Measurements from ENCODE around the gene GTF2E1.
A peak's percentile ranks its signal among the peaks of the same experiment; 100 is the strongest.

The GTF2E1 gene

DNA sequence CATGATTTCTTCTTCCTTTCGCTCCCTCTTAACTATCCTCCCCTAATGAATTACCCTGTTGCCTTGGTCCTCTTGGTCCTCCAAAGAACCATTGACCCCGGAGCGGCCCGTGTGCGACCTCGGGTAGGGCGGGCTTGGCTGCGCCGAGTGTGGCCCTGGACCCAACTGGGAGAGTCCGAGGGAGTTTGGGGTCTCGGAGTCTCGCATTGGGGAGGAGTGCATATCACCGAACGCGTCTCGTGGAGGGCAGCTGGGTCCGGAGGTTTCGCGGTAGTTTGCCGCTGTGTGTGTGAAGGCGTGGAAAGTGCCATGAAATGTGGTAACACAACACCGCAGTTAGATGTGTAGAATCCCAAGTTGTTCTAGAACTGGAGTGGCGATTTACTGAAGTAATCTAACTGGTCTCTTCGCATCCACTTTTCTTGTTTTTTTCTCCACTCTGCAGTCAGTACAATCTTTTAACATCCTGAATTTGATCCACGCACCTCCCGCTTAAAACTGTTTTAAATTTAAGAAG lies 363 bp downstream of the GTF2E1 start:
- peaks cover 3% of the 10 kb centered on the region for H3K4me1 ChIP-seq (ENCODE audit: insufficient read depth, insufficient read length)
- peak overlapping the region; percentile 97 for H3K9ac ChIP-seq (ENCODE audit: insufficient read length, low read depth)
- peaks cover 19% of the 10 kb centered on the region; the same call in 1 of the 2 replicates for H3K9me3 ChIP-seq (ENCODE audit: insufficient read depth, low read length)
- no peak for DNase-seq (ENCODE audit: low read depth, low spot score)
- TF ChIP-seq YY1 (IDR thresholded peaks at IDR 0.05; ENCODE audit: insufficient read depth, insufficient read length) (no peak), SUZ12 (IDR thresholded peaks at IDR 0.05; ENCODE audit: extremely low read depth, insufficient read depth, insufficient read length) (no peak), ZNF274 (IDR thresholded peaks at IDR 0.05; ENCODE audit: low read depth, low read length) (no peak)
- H3K36me3 ChIP-seq (ENCODE audit: insufficient read depth, insufficient read length, low read length) = peaks cover 20% of the 10 kb centered on the region
- no peaks in the 10 kb centered on the region for H3K27me3 ChIP-seq (ENCODE audit: insufficient read depth, insufficient read length)
- H3K4me3 ChIP-seq (ENCODE audit: insufficient read length, low read depth) = peak overlapping the region; percentile 85

DNA sequence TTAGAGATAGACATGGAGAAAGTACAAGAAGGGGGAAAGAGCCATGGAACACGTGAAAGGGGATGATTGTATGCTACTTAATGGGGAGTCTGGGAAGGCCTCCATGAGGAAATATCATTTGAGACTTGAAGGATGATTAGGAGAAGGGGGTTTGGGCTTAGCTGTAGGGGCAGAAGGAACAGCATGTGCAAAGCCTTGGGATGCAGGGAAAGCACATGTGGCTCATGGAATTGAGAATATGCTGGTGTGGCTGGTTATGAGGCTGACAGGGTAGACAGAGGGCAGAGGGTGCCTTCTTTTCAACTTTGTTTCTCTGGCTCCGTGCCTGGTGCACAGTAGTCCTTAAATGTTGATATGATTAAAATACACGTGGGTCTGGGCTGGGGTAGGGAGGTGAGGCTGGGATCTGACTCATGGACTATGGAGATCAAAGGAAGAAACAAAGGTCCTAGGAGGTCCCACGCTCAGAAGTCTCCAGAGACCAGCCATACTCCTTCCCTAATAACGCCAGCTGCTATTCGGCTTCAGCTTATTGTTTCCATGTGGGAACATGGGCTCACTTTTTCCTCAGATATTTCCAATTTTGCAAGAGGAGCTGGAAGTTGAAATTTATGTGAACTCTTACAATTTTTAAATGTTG lies 1.1 kb downstream of the GTF2E1 start:
- Histone ChIP-seq H3K4me1 (ENCODE audit: insufficient read depth, insufficient read length) (peaks cover 3% of the 10 kb centered on the region), H3K27me3 (ENCODE audit: insufficient read depth, insufficient read length) (no peaks in the 10 kb centered on the region), H3K4me3 (ENCODE audit: insufficient read length, low read depth) (peak overlapping the region; percentile 85), H3K9me3 (ENCODE audit: insufficient read depth, low read length) (peaks cover 11% of the 10 kb centered on the region; the same call in 1 of the 2 replicates), H3K36me3 (ENCODE audit: insufficient read depth, insufficient read length, low read length) (peaks cover 15% of the 10 kb centered on the region), H3K9ac (ENCODE audit: insufficient read length, low read depth) (peak overlapping the region; percentile 97)
- DNase-seq (ENCODE audit: low read depth, low spot score) = no peak
- TF ChIP-seq ZNF274 (IDR thresholded peaks at IDR 0.05; ENCODE audit: low read depth, low read length) (no peak), YY1 (IDR thresholded peaks at IDR 0.05; ENCODE audit: insufficient read depth, insufficient read length) (no peak), SUZ12 (IDR thresholded peaks at IDR 0.05; ENCODE audit: extremely low read depth, insufficient read depth, insufficient read length) (no peak)

DNA sequence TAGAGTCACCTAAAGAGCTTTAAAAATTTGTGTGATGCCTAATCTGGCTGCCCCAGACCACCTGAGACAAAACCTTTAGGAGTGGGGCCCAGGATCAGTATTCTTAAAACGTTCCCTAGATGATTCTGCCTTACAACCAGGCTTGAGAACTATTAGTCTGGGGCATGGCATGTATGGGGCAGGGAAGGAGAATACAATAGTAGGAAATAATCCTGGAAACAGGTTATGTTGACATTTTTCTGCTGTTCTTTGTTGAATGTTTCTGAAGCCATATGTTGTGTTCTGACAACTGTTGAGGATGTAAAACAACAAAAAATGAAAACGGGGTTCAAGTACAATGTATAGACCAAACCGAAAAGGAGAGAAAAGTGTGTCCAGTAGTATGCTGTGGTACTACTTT lies 2.9 kb downstream of the GTF2E1 start:
- Histone ChIP-seq H3K4me3 (ENCODE audit: insufficient read length, low read depth) (no peak overlapping the region), H3K9me3 (ENCODE audit: insufficient read depth, low read length) (peaks cover 7% of the 10 kb centered on the region; the same call in 1 of the 2 replicates), H3K36me3 (ENCODE audit: insufficient read depth, insufficient read length, low read length) (peaks cover 18% of the 10 kb centered on the region), H3K27me3 (ENCODE audit: insufficient read depth, insufficient read length) (no peaks in the 10 kb centered on the region), H3K9ac (ENCODE audit: insufficient read length, low read depth) (no peak overlapping the region), H3K4me1 (ENCODE audit: insufficient read depth, insufficient read length) (peaks cover 3% of the 10 kb centered on the region)
- no peak for DNase-seq (ENCODE audit: low read depth, low spot score)
- no peak for TF ChIP-seq ZNF274 (IDR thresholded peaks at IDR 0.05; ENCODE audit: low read depth, low read length)
- no peak for TF ChIP-seq SUZ12 (IDR thresholded peaks at IDR 0.05; ENCODE audit: extremely low read depth, insufficient read depth, insufficient read length)
- no peak for TF ChIP-seq YY1 (IDR thresholded peaks at IDR 0.05; ENCODE audit: insufficient read depth, insufficient read length)

DNA sequence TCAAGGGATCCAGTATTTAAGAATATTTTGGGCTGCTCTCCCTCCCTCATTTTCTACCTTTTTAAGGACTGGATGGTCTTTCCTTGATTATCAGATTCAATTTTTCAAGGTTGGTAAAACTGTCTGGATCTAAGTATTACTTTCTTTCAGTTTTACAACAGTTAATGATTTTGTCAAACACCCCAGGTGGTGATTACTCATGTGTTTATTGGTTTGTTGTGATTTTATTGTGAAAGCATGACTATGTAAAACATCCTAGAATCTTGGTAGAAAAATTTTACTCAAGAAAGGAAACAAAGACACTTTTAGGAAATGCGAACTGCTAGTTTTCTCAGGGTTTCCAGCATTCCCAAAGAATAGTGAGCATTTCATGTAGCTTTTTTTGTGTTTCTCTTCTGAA lies 7.3 kb downstream of the GTF2E1 start:
- Histone ChIP-seq H3K4me3 (ENCODE audit: insufficient read length, low read depth) (no peak overlapping the region), H3K9ac (ENCODE audit: insufficient read length, low read depth) (no peak overlapping the region), H3K36me3 (ENCODE audit: insufficient read depth, insufficient read length, low read length) (peaks cover 44% of the 10 kb centered on the region), H3K4me1 (ENCODE audit: insufficient read depth, insufficient read length) (no peaks in the 10 kb centered on the region), H3K27me3 (ENCODE audit: insufficient read depth, insufficient read length) (no peaks in the 10 kb centered on the region), H3K9me3 (ENCODE audit: insufficient read depth, low read length) (peaks cover 7% of the 10 kb centered on the region; the same call in 1 of the 2 replicates)
- no peak for TF ChIP-seq SUZ12 (IDR thresholded peaks at IDR 0.05; ENCODE audit: extremely low read depth, insufficient read depth, insufficient read length)
- TF ChIP-seq ZNF274 (IDR thresholded peaks at IDR 0.05; ENCODE audit: low read depth, low read length) = no peak
- TF ChIP-seq YY1 (IDR thresholded peaks at IDR 0.05; ENCODE audit: insufficient read depth, insufficient read length) = no peak
- no peak for DNase-seq (ENCODE audit: low read depth, low spot score)

DNA sequence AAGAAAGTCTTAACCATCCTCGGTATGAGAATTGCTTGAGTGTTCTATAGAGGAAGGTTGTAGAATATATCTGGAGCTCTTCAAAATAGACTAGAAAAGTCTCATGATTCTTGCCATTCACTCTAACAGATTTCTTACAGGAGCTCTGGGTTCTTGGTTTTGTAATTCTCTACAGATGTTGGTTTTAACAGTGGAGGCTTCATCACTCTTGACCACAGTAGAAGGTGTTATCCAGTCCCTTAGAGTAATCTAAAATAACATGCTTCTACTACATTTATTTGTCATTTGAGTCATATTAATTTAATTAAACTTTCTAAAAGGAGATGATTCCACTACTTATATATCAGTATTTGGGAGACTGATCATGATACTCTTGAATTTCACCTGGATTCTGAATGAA lies 9.7 kb downstream of the GTF2E1 start:
- DNase-seq (ENCODE audit: low read depth, low spot score) = no peak
- Histone ChIP-seq H3K9me3 (ENCODE audit: insufficient read depth, low read length) (no peaks in the 10 kb centered on the region), H3K4me1 (ENCODE audit: insufficient read depth, insufficient read length) (no peaks in the 10 kb centered on the region), H3K36me3 (ENCODE audit: insufficient read depth, insufficient read length, low read length) (peaks cover 38% of the 10 kb centered on the region), H3K9ac (ENCODE audit: insufficient read length, low read depth) (no peak overlapping the region), H3K27me3 (ENCODE audit: insufficient read depth, insufficient read length) (no peaks in the 10 kb centered on the region), H3K4me3 (ENCODE audit: insufficient read length, low read depth) (no peak overlapping the region)
- TF ChIP-seq YY1 (IDR thresholded peaks at IDR 0.05; ENCODE audit: insufficient read depth, insufficient read length) (no peak), ZNF274 (IDR thresholded peaks at IDR 0.05; ENCODE audit: low read depth, low read length) (no peak), SUZ12 (IDR thresholded peaks at IDR 0.05; ENCODE audit: extremely low read depth, insufficient read depth, insufficient read length) (no peak)

DNA sequence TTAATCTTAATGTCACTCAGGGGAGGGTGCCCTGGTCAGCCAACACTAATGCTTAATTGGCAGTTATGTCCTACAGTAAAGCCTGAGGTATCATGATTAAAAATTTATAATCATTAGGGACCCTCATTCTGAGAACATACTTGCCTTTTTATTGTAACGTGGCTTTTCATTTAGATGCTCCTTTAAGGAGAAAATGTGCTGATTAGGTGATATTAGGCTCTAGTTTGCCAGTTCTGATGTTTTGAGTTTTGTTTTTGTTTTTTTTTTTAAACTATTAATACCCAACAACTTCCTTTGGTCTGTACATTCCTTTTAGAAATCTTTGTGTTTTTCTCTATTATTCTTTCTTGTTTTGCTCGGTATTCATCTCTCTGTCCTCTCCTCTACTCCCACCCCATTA lies 10.3 kb downstream of the GTF2E1 start:
- H3K36me3 ChIP-seq (ENCODE audit: insufficient read depth, insufficient read length, low read length) = peaks cover 39% of the 10 kb centered on the region

DNA sequence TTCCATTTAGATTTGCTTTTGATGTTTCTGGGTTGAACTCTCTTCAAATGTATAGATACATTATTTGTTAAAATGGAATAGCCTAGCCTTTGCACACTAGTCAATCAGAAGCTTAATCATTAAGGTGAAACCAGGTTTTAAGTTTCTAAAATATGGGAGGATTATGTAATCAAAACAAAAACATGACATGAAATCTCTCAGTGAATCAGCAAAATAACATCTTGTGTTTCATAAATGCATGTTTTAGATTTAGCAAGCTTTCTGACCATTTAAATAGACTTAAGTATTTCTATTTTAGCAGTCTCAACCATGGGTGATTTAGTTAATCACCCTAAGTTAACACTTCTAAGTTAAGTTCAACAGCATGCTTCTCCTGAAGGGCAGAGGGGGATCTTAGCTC lies 11.3 kb downstream of the GTF2E1 start:
- no peaks in the 10 kb centered on the region for H3K27me3 ChIP-seq (ENCODE audit: insufficient read depth, insufficient read length)
- no peaks in the 10 kb centered on the region for H3K9me3 ChIP-seq (ENCODE audit: insufficient read depth, low read length)
- no peaks in the 10 kb centered on the region for H3K4me1 ChIP-seq (ENCODE audit: insufficient read depth, insufficient read length)
- H3K4me3 ChIP-seq (ENCODE audit: insufficient read length, low read depth) = no peak overlapping the region
- no peak for DNase-seq (ENCODE audit: low read depth, low spot score)
- H3K36me3 ChIP-seq (ENCODE audit: insufficient read depth, insufficient read length, low read length) = peaks cover 39% of the 10 kb centered on the region
- H3K9ac ChIP-seq (ENCODE audit: insufficient read length, low read depth) = no peak overlapping the region
- no peak for TF ChIP-seq YY1 (IDR thresholded peaks at IDR 0.05; ENCODE audit: insufficient read depth, insufficient read length)
- TF ChIP-seq ZNF274 (IDR thresholded peaks at IDR 0.05; ENCODE audit: low read depth, low read length) = no peak
- no peak for TF ChIP-seq SUZ12 (IDR thresholded peaks at IDR 0.05; ENCODE audit: extremely low read depth, insufficient read depth, insufficient read length)

More for the DNA sequence above, 10.3 kb downstream of the GTF2E1 start:
- no peaks in the 10 kb centered on the region for H3K9me3 ChIP-seq (ENCODE audit: insufficient read depth, low read length)
- no peaks in the 10 kb centered on the region for H3K4me1 ChIP-seq (ENCODE audit: insufficient read depth, insufficient read length)
- H3K27me3 ChIP-seq (ENCODE audit: insufficient read depth, insufficient read length) = no peaks in the 10 kb centered on the region
- TF ChIP-seq YY1 (IDR thresholded peaks at IDR 0.05; ENCODE audit: insufficient read depth, insufficient read length) (no peak), ZNF274 (IDR thresholded peaks at IDR 0.05; ENCODE audit: low read depth, low read length) (no peak), SUZ12 (IDR thresholded peaks at IDR 0.05; ENCODE audit: extremely low read depth, insufficient read depth, insufficient read length) (no peak)
- H3K4me3 ChIP-seq (ENCODE audit: insufficient read length, low read depth) = no peak overlapping the region
- DNase-seq (ENCODE audit: low read depth, low spot score) = no peak
- no peak overlapping the region for H3K9ac ChIP-seq (ENCODE audit: insufficient read length, low read depth)

All from NT2/D1 (cell line).